Ovary (tissue), 9 donors: ENCODE results near the gene ZNF107. TPM values are rescaled to one million over a fixed set of nuclear protein-coding genes. Genes with fewer than 3 reads are reported as not detected.

Experiments
- DNase-seq, 5 donors: peaks; one replicate each; pipeline ENCODE4 v3.0.0-alpha.2; 2019 to 2020
- H3K27ac ChIP-seq, 2 donors: fragments of 200-600 bp; one replicate each; pipeline versions ENCODE4 v1.5.1 to v1.8.0; 2019 to 2022
- H3K27me3 ChIP-seq: fragments of 200-600 bp; one replicate; pipeline ENCODE4 v1.8.0; 2022
- H3K36me3 ChIP-seq: fragments of 200-600 bp; sonication (generic); one replicate; pipeline ENCODE4 v1.5.1; 2019
- H3K4me1 ChIP-seq: one replicate; pipeline ENCODE4 v1.8.1; 2013; ENCODE audit warnings: mild to moderate bottlenecking, moderate library complexity; ENCODE audit not compliant: insufficient read depth
- H3K4me3 ChIP-seq: fragments of 200-600 bp; sonication (generic); one replicate; pipeline ENCODE4 v1.5.1; 2017
- H3K9me3 ChIP-seq, 2 donors: fragments of 200-600 bp in 1 of 2; sonication (generic) in 1 of 2; one replicate each; pipeline versions ENCODE4 v1.5.1 to v1.8.1; 2013 to 2019; ENCODE audit warnings: mild to moderate bottlenecking in 1 of 2, moderate library complexity in 1 of 2
- CTCF ChIP-seq, 3 donors: fragments of 450-650 bp in 2 of 3; fragments of 200-600 bp in 1 of 3; IDR thresholded peaks; one replicate each; pipeline versions ENCODE4 v1.5.1 to v1.8.0; 2016 to 2022; ENCODE audit warnings: antibody characterized with exemption in 3 of 3, mild to moderate bottlenecking in 1 of 3
- EP300 ChIP-seq: sonication (generic); formaldehyde crosslinking; IDR thresholded peaks from one replicate; pipeline ENCODE4 v1.6.1; 2017; ENCODE audit warnings: antibody characterized with exemption
- POLR2A ChIP-seq: fragments of 450-650 bp; IDR thresholded peaks from one replicate; pipeline ENCODE4 v1.6.1; 2017; ENCODE audit warnings: antibody characterized with exemption, mild to moderate bottlenecking, moderate library complexity
- WGBS, 3 donors: extraction: QIAGEN DNeasy Blood & Tissue Kit in 1 of 3; methylation state at CpG; one replicate each; pipeline versions ENCODE4 v1.1.5 to v1.1.7; 2013 to 2017; 5-methylcytosine and 5-hydroxymethylcytosine counted together
- intact Hi-C, 4 donors: fragments of 100-400 bp; cut with DNase I; formaldehyde crosslinking; loops; one replicate each; pipeline versions ENCODE4 v1.11.0 to v1.15.1; 2022 to 2023
- polyA plus RNA-seq, 2 donors: library from polyadenylated mRNA; stranded (reverse); fragments of 200-250 nt in 1 of 2; fragments of 350-450 nt in 1 of 2; fragmentation: Illumina TruSeq in 1 of 2; extraction: RNeasy Lipid Tissue Mini Kit (QIAGEN cat#74804) in 1 of 2; gene quantifications; one replicate each; pipeline ENCODE4 v1.2.3, GENCODE V29; 2013 to 2014
- total RNA-seq, 7 donors: library from RNA; depleted of rRNA in 2 of 7; stranded (reverse); fragments of >200 nt in 2 of 7; fragmentation: NEBNext Ultra II Directional in 3 of 7; extraction: Animal tissue kit (Norgen Biotek cat#: 25700) in 3 of 7; gene quantifications; one replicate each; pipeline versions ENCODE4 v1.1.0 to v1.2.4, GENCODE V29; 2016 to 2023
- donor health status: DM: no; HTN: no; CAD: no; lungs with moderate emphysema.
- donor health status: DM: no; HTN: no; CAD: no.
- donor health status: Bipolar disorder and iron deficiency.
- donor health status: DM: yes; HTN: yes; CAD: no.
- donor health status: DM: no; HTN: no; CAD: no.
- donor health status: DM: yes; HTN: yes; CAD: no.

Gene ZNF107
- total and polyA plus RNA-seq, 9 donors, result 2.8 to 10.3 (median 6.4) TPM

- 70 to 80% (median 79%) methylated on average over 4 of the region's 4 CpGs for WGBS, 3 donors
- intact Hi-C loops, result no loop called here
- H3K27ac ChIP-seq, result no peak overlapping the region
- no peak overlapping the region for H3K4me3 ChIP-seq
- no peaks in the 10 kb centered on the region for H3K36me3 ChIP-seq
- no peaks in the 10 kb centered on the region for H3K27me3 ChIP-seq
- TF ChIP-seq CTCF (IDR thresholded peaks at IDR 0.05) (no peak), POLR2A (no peak), EP300 (no peak)
- no peaks in the 10 kb centered on the region for H3K9me3 ChIP-seq
- H3K4me1 ChIP-seq, result no peaks in the 10 kb centered on the region
- DNase-seq, result no peak
These were observed 78.7 kb downstream of the ZNF107 start for GRCh38 chr7:64744680-64745079.

- no peaks in the 10 kb centered on the region for H3K27me3 ChIP-seq
- DNase-seq, result no peak
- H3K4me1 ChIP-seq, result no peaks in the 10 kb centered on the region
- intact Hi-C loops, result no loop called here
- no peaks in the 10 kb centered on the region for H3K9me3 ChIP-seq
- no peak for TF ChIP-seq EP300
- TF ChIP-seq CTCF (IDR thresholded peaks at IDR 0.05), result no peak
- TF ChIP-seq POLR2A, result no peak
- no peaks in the 10 kb centered on the region for H3K36me3 ChIP-seq
- H3K4me3 ChIP-seq, result no peak overlapping the region
- H3K27ac ChIP-seq, result no peak overlapping the region
These were observed 81.9 kb downstream of the ZNF107 start for GRCh38 chr7:64747802-64748201.

GRCh38 chr7:64753032-64753431 lies 87.1 kb downstream of the ZNF107 start:
- Histone ChIP-seq H3K9me3 (no peaks in the 10 kb centered on the region), H3K36me3 (no peaks in the 10 kb centered on the region), H3K27ac (no peak overlapping the region), H3K4me1 (no peaks in the 10 kb centered on the region), H3K4me3 (no peak overlapping the region), H3K27me3 (no peaks in the 10 kb centered on the region)
- no peak for TF ChIP-seq POLR2A
- TF ChIP-seq CTCF (IDR thresholded peaks at IDR 0.05), result no peak
- no peak for TF ChIP-seq EP300
- WGBS, 3 donors, result 78 to 82% (median 82%) methylated on average over 2 of the region's 2 CpGs
- no peak for DNase-seq
- intact Hi-C loops, result no loop called here

- Histone ChIP-seq H3K27ac (no peak overlapping the region), H3K36me3 (no peaks in the 10 kb centered on the region), H3K27me3 (no peaks in the 10 kb centered on the region), H3K9me3 (no peaks in the 10 kb centered on the region), H3K4me3 (no peak overlapping the region), H3K4me1 (no peaks in the 10 kb centered on the region)
- 78 to 89% (median 89%) methylated on average over 3 of the region's 3 CpGs for WGBS, 3 donors
- intact Hi-C loops, result no loop called here
- no peak for DNase-seq
- TF ChIP-seq EP300, result no peak
- no peak for TF ChIP-seq POLR2A
- no peak for TF ChIP-seq CTCF (IDR thresholded peaks at IDR 0.05)
These were observed 89.9 kb downstream of the ZNF107 start for GRCh38 chr7:64755865-64756264.

- Histone ChIP-seq H3K27me3 (no peaks in the 10 kb centered on the region), H3K9me3 (no peaks in the 10 kb centered on the region), H3K4me3 (no peak overlapping the region), H3K36me3 (no peaks in the 10 kb centered on the region), H3K27ac (no peak overlapping the region), H3K4me1 (no peaks in the 10 kb centered on the region)
- TF ChIP-seq POLR2A, result no peak
- no peak for TF ChIP-seq CTCF (IDR thresholded peaks at IDR 0.05)
- no peak for TF ChIP-seq EP300
- DNase-seq, result no peak
- 69 to 75% (median 70%) methylated on average over 3 of the region's 3 CpGs for WGBS, 3 donors
- intact Hi-C loops, result no loop called here
These were observed 92.2 kb downstream of the ZNF107 start for GRCh38 chr7:64758151-64758550.
